Measurements from ENCODE around the gene KLF13. TPM values are rescaled to one million over a fixed set of nuclear protein-coding genes. Genes with fewer than 3 reads are reported as not detected.

The KLF13 gene
- polyA plus RNA-seq, 2 of the 4 experiments (the other 2 are of a cell fraction) = 53.5 TPM

- Histone ChIP-seq H3K9me3 (no peaks in the 10 kb centered on the region), H3K4me1 (peaks cover 36% of the 10 kb centered on the region), H3K27ac (no peak overlapping the region), H3K4me3 (no peak overlapping the region), H3K4me2 (no peak overlapping the region)
- CTCF ChIA-PET = no interaction called here
- POLR2A ChIA-PET = no interaction called here
- DNase-seq (ENCODE audit: low read depth in 1 of 2, low spot score in 1 of 2) (no peak), ATAC-seq (no peak), FAIRE-seq (no peak)
- 91% methylated on average over 12 of the region's 12 CpGs for WGBS (ENCODE audit: missing lambda C conversion rate)
- TF ChIP-seq KDM5A (IDR thresholded peaks at IDR 0.05) (no peak), RFX5 (IDR thresholded peaks at IDR 0.05) (no peak), SMC3 (IDR thresholded peaks at IDR 0.05) (no peak), EHF (CRISPR knock-in tag; IDR thresholded peaks at IDR 0.05) (no peak), TFCP2L1 (CRISPR knock-in tag; IDR thresholded peaks at IDR 0.05) (no peak), HEYL (CRISPR knock-in tag; IDR thresholded peaks at IDR 0.05) (no peak)
Observed at GRCh38 chr15:31337352-31338031, 10.9 kb downstream of the KLF13 start.

- Histone ChIP-seq H3K4me1 (peaks cover 29% of the 10 kb centered on the region), H3K4me2 (peak overlapping the region; percentile 28), H3K4me3 (no peak overlapping the region), H3K9me3 (no peaks in the 10 kb centered on the region), H3K27ac (peak overlapping the region in 1 of 2 experiments; percentile 52; a peak in 3 of 6 replicates)
- FAIRE-seq (no peak), DNase-seq (ENCODE audit: low read depth in 1 of 2, low spot score in 1 of 2) (no peak), ATAC-seq (peak in 1 of 2 experiments; percentile 8; a peak in 2 of 6 replicates)
- ChIA-PET POLR2A (no interaction called here), CTCF (no interaction called here)
- TF ChIP-seq BCL3 (IDR thresholded peaks at IDR 0.05) (no peak), NR3C1 (IDR thresholded peaks at IDR 0.05) (no peak), KDM5A (IDR thresholded peaks at IDR 0.05) (no peak), SREBF2 (IDR thresholded peaks at IDR 0.05) (no peak), NPAS2 (CRISPR knock-in tag; IDR thresholded peaks at IDR 0.05; ENCODE audit: borderline replicate concordance) (no peak), MAZ (IDR thresholded peaks at IDR 0.05; ENCODE audit: borderline replicate concordance, low read depth, low read length) (no peak), KDM1A (IDR thresholded peaks at IDR 0.05; ENCODE audit: low read depth) (no peak), CHD2 (IDR thresholded peaks at IDR 0.05; ENCODE audit: low read length, partially characterized antibody) (no peak)
- TF ChIP-seq, protein P1, sequence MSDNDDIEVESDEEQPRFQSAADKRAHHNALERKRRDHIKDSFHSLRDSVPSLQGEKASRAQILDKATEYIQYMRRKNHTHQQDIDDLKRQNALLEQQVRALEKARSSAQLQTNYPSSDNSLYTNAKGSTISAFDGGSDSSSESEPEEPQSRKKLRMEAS (IDR thresholded peaks at IDR 0.05) = no peak
- 86% methylated on average over 9 of the region's 9 CpGs for WGBS (ENCODE audit: missing lambda C conversion rate)
Observed at GRCh38 chr15:31338318-31338878, 11.8 kb downstream of the KLF13 start.

DNA sequence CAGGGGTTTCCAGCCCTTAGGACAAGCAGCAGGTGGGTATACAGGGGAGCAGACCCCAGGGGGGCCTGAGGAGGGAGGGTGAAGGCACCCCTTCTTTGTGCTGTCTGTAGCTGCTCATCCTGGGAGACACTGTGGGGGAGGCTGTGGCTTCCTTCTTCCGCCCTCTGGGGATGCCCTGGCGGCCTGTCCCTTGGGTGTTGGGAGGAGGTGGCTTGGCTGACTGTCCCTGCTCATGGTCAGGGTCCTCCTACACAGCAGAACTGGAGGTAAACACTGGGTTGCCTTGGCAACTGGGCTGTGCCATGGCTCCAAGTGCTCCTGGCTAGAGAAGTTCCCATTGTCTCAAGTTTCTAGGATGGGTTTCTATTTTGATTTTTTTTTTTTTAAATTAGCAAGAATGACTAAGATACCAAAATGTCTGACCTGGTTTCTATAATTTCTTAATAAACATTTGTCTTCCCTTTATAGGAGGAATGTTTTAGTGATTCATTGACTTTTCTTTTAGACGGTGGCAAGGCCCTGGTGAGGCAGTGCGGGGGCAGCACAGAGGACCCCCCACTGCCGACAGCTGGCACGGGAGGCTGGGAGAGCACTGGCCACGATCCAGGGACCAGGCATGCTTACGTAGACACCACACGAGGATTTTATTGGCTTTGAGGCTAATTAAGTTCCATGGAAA lies 12.4 kb downstream of the KLF13 start:
- Histone ChIP-seq H3K4me2 (peak overlapping the region; percentile 28), H3K9me3 (no peaks in the 10 kb centered on the region), H3K4me3 (no peak overlapping the region), H3K4me1 (peaks cover 30% of the 10 kb centered on the region), H3K27ac (peak overlapping the region in 1 of 2 experiments; percentile 52; a peak in 3 of 6 replicates)
- DNase-seq (ENCODE audit: low read depth in 1 of 2, low spot score in 1 of 2) = peak; percentile 30 to 58
- 65% methylated on average over 8 of the region's 9 CpGs for WGBS (ENCODE audit: missing lambda C conversion rate)
- ChIA-PET POLR2A (no interaction called here), CTCF (no interaction called here)
- peak; percentile 57 to 61; a peak in 5 of 6 replicates for ATAC-seq
- no peak for FAIRE-seq
- TF ChIP-seq, protein P2, sequence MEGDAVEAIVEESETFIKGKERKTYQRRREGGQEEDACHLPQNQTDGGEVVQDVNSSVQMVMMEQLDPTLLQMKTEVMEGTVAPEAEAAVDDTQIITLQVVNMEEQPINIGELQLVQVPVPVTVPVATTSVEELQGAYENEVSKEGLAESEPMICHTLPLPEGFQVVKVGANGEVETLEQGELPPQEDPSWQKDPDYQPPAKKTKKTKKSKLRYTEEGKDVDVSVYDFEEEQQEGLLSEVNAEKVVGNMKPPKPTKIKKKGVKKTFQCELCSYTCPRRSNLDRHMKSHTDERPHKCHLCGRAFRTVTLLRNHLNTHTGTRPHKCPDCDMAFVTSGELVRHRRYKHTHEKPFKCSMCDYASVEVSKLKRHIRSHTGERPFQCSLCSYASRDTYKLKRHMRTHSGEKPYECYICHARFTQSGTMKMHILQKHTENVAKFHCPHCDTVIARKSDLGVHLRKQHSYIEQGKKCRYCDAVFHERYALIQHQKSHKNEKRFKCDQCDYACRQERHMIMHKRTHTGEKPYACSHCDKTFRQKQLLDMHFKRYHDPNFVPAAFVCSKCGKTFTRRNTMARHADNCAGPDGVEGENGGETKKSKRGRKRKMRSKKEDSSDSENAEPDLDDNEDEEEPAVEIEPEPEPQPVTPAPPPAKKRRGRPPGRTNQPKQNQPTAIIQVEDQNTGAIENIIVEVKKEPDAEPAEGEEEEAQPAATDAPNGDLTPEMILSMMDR (IDR thresholded peaks at IDR 0.05) = no peak
- no peak for TF ChIP-seq HOXB5 (CRISPR knock-in tag; IDR thresholded peaks at IDR 0.05)
- no peak for TF ChIP-seq NPAS2 (CRISPR knock-in tag; IDR thresholded peaks at IDR 0.05; ENCODE audit: borderline replicate concordance)
- no peak for TF ChIP-seq CBX2 (IDR thresholded peaks at IDR 0.05; ENCODE audit: borderline replicate concordance, low read depth)
- TF ChIP-seq EHF (CRISPR knock-in tag; IDR thresholded peaks at IDR 0.05) = no peak
- no peak for TF ChIP-seq POLR2AphosphoS2 (conservative IDR thresholded peaks at IDR 0.05; ENCODE audit: low read length)
- TF ChIP-seq, protein P3, sequence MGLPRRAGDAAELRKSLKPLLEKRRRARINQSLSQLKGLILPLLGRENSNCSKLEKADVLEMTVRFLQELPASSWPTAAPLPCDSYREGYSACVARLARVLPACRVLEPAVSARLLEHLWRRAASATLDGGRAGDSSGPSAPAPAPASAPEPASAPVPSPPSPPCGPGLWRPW (IDR thresholded peaks at IDR 0.05) = no peak
- TF ChIP-seq BCL3 (IDR thresholded peaks at IDR 0.05) = no peak
- TF ChIP-seq NFE2L2 (conservative IDR thresholded peaks at IDR 0.05; ENCODE audit: low read length) = no peak
- no peak for TF ChIP-seq FOXS1 (CRISPR knock-in tag; IDR thresholded peaks at IDR 0.05)
- no peak for TF ChIP-seq ZFP36 (IDR thresholded peaks at IDR 0.05; ENCODE audit: borderline replicate concordance, partially characterized antibody)
- TF ChIP-seq, protein P4, sequence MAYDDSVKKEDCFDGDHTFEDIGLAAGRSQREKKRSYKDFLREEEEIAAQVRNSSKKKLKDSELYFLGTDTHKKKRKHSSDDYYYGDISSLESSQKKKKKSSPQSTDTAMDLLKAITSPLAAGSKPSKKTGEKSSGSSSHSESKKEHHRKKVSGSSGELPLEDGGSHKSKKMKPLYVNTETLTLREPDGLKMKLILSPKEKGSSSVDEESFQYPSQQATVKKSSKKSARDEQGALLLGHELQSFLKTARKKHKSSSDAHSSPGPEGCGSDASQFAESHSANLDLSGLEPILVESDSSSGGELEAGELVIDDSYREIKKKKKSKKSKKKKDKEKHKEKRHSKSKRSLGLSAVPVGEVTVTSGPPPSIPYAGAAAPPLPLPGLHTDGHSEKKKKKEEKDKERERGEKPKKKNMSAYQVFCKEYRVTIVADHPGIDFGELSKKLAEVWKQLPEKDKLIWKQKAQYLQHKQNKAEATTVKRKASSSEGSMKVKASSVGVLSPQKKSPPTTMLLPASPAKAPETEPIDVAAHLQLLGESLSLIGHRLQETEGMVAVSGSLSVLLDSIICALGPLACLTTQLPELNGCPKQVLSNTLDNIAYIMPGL (CRISPR knock-in tag; IDR thresholded peaks at IDR 0.05; ENCODE audit: borderline replicate concordance) = no peak
- TF ChIP-seq ESRRA (IDR thresholded peaks at IDR 0.05; ENCODE audit: borderline replicate concordance, low read length) = no peak
- TF ChIP-seq SREBF2 (IDR thresholded peaks at IDR 0.05) = no peak
- no peak for TF ChIP-seq FOSL2 (IDR thresholded peaks at IDR 0.05)
- TF ChIP-seq FOSL2 (CRISPR knock-in tag; IDR thresholded peaks at IDR 0.05) = no peak

Measured in A549 (cell line).